Kidney epithelial cell (primary cell): Measurements from ENCODE around the gene TNRC6C. TPM values are rescaled to one million over a fixed set of nuclear protein-coding genes. Genes with fewer than 3 reads are reported as not detected.

Source experiments
- DNase-seq: peaks from one replicate; pipeline ENCODE4 v3.0.0-alpha.2; 2010; ENCODE audit warnings: low read depth
- H3K27me3 ChIP-seq: 2 replicates; pipeline ENCODE4 v1.6.0; 2011; ENCODE audit warnings: low read length; ENCODE audit not compliant: control insufficient read depth, insufficient read depth
- H3K36me3 ChIP-seq: 2 replicates; pipeline ENCODE4 v1.5.1; 2011; ENCODE audit warnings: low read length; ENCODE audit not compliant: control insufficient read depth, insufficient read depth
- H3K4me3 ChIP-seq: 2 replicates; pipeline ENCODE4 v1.5.1; 2011; ENCODE audit warnings: low read depth, mild to moderate bottlenecking, control low read depth, low read length
- total RNA-seq: library from RNA; depleted of rRNA; stranded (reverse); fragments of >200 nt; gene quantifications from 2 replicates; pipeline ENCODE4 v1.2.3, GENCODE V29; 2015
- TF ChIP-seq, protein P1 (sequence below): IDR thresholded peaks from 2 replicates; pipeline ENCODE4 v1.5.1; 2011; ENCODE audit warnings: mild to moderate bottlenecking, moderate library complexity, low read length, control low read depth, inconsistent platforms; ENCODE audit not compliant: insufficient read depth, poor library complexity, severe bottlenecking

The TNRC6C gene
- total RNA-seq, 1 donor from 2014 or later = 5.3 TPM

- TF ChIP-seq, protein P1, sequence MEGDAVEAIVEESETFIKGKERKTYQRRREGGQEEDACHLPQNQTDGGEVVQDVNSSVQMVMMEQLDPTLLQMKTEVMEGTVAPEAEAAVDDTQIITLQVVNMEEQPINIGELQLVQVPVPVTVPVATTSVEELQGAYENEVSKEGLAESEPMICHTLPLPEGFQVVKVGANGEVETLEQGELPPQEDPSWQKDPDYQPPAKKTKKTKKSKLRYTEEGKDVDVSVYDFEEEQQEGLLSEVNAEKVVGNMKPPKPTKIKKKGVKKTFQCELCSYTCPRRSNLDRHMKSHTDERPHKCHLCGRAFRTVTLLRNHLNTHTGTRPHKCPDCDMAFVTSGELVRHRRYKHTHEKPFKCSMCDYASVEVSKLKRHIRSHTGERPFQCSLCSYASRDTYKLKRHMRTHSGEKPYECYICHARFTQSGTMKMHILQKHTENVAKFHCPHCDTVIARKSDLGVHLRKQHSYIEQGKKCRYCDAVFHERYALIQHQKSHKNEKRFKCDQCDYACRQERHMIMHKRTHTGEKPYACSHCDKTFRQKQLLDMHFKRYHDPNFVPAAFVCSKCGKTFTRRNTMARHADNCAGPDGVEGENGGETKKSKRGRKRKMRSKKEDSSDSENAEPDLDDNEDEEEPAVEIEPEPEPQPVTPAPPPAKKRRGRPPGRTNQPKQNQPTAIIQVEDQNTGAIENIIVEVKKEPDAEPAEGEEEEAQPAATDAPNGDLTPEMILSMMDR = no peak
- DNase-seq = no peak
- H3K36me3 ChIP-seq = no peaks in the 10 kb centered on the region
- H3K27me3 ChIP-seq = peaks cover 5% of the 10 kb centered on the region
- H3K4me3 ChIP-seq = no peak overlapping the region
These were observed 167.7 kb downstream of the TNRC6C start for GRCh38 chr17:78125976-78126894.

DNA sequence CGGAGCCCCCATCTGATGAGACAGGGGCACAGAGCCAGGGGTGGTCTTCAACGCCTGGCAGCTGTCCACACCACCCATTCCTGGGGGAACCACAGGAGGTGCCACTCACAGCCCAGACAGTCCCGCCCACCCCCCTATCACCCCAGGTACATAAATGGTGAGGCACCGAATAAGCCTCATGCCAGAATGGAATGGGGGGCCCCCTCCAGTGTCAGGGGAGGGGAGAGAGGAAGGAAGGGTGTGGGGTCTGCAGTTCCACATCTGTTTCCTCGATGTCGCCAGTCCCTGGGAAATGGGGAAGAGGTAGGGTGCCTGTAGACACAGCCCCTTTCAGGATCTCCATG, 168.4 kb downstream of the TNRC6C start:
- no peak overlapping the region for H3K4me3 ChIP-seq
- TF ChIP-seq, protein P1 = no peak
- no peak for DNase-seq
- H3K27me3 ChIP-seq = peaks cover 11% of the 10 kb centered on the region
- H3K36me3 ChIP-seq = no peaks in the 10 kb centered on the region

DNA sequence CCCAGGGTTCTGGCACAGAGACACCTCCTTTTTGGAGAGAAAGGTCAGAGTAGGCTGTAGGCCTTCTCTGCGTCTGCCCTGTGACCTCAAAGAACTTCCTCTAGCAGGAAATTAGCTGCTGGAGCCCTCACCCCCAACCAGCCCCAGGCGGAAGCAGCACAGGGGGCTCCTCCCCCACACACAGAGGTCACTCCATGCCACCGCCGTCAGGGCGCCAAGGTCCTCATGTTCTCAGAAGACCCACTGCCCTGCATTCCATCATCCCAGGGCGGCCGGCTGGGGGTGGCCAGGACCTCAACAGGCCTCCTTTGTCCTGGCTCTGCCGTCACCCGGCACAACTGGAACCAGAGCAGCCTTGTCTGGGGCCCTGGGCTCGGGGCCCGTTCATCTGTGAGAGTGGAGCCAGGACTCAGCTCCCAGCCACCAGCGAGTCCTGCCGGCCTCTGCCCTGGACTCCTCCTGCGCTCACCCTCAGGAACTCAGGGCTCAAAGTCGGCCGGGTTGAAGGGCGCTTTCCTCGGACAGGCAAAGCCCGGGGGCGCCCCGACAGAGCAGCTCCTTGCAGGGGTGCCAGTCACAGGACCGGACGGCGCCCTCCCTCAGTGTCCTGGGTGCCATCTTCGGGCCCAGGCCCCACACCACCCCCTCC, 168.9 kb downstream of the TNRC6C start:
- no peak for DNase-seq
- no peaks in the 10 kb centered on the region for H3K36me3 ChIP-seq
- H3K27me3 ChIP-seq = peaks cover 16% of the 10 kb centered on the region
- TF ChIP-seq, protein P1 = no peak
- H3K4me3 ChIP-seq = peak overlapping the region; percentile 68

GRCh38 chr17:78127888-78128550, 169.5 kb downstream of the TNRC6C start:
- Histone ChIP-seq H3K4me3 (peak overlapping the region; percentile 68), H3K27me3 (peaks cover 20% of the 10 kb centered on the region), H3K36me3 (no peaks in the 10 kb centered on the region)
- TF ChIP-seq, protein P1 = no peak
- DNase-seq = no peak

GRCh38 chr17:78128551-78129350, 170.2 kb downstream of the TNRC6C start, which contains the start of gene TMC6:
Gene TMC6 (minus strand): TSS chr17:78128755. CDS start chr17:78126832, 1,923 bp downstream.
- Histone ChIP-seq H3K4me3 (peak within 1 kb of the TSS; percentile 68), H3K36me3 (no peaks in the 10 kb centered on the region), H3K27me3 (peaks cover 23% of the 10 kb centered on the region)
- no peak for DNase-seq
- TF ChIP-seq, protein P1 = no peak
